Measurements from ENCODE around the gene RNF14.
A peak's percentile ranks its signal among the peaks of the same experiment; 100 is the strongest.

RNF14 gene

DNA sequence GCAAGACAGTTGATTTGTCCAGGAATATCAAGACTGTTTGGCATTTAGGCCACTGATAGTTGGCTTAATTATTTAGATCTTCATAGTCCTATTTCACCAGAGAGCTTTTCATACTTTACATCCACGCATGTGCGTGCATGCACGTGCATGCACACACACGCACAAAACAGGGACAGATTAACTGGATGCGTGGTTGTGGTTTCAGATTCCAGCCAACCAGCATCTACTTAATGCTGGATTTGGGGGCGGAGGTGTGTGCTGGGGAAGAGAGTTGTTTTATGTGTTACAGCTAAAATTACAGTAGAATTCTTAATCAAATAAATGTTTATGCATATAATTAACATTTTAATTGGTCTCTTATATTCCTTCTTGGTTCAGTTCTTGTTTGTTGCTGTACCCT lies 7.3 kb downstream of the RNF14 start:
- DNase-seq (ENCODE audit: low read depth in 2 of 2), result no peak

DNA sequence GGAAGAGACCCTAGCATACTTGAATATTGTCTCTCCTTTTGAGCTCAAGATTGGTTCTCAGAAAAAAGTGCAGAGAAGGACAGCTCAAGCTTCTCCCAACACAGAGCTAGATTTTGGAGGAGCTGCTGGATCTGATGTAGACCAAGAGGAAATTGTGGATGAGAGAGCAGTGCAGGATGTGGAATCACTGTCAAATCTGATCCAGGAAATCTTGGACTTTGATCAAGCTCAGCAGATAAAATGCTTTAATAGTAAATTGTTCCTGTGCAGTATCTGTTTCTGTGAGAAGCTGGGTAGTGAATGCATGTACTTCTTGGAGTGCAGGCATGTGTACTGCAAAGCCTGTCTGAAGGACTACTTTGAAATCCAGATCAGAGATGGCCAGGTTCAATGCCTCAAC lies 9.5 kb downstream of the RNF14 start:
- no peak for DNase-seq (ENCODE audit: low read depth in 2 of 2)

DNA sequence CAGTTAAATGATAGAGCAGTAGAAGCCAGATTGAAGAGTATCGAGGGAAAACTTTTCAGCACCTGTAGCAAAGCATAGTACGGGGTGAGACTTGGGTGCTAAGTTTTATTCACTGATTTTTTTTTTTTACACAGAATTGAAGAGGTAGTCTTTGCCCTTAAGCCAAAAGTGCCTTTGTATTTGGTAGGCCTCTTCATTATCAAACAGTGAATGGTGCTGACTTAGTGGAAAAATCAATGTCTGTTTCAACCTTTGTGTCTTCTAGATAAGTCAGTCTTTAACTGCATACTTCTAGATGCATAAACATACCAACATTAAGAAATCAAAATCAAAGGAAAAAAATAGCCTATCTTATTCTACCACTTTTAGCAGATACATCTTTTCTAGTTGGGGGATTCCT lies 13.7 kb downstream of the RNF14 start:
- DNase-seq (ENCODE audit: low read depth in 2 of 2), result no peak

DNA sequence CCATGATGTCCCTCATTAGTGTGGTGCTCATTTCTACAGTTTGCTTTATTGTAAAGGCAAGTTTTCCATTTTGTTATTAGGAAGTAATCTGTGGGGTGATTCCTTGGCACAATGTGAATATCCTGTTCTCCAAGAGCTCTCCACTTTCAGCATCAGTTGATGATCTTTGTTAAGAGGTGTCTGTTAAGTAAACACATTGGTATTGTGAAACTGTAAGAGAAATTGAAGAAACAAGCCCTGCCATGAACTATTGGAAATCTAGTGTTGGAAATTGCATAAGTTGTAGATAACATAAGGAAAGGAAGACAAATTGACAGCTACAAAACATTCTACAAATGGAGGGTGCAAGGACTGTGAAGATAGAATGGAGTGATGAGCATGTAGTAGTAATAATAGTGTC lies 17.2 kb downstream of the RNF14 start:
- no peak for DNase-seq (ENCODE audit: low read depth in 2 of 2)

DNA sequence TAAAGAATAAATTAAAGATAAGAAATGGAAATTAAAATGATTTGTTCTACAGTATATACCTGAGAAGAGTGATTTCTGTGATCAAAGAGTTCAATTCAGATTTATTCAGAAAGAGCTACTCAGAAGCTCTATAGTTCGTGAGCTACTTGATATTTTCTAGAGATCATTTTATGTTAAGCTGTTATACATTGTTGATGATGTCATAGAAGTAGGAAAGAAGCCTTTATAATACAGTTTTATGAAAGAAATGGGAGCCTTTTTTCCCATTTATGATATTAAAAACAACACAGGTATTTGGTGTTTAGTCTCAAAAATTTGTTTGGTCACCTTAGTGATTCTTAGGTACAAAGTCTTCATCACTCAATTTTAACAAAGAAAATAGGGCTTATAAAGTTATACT lies 20.8 kb downstream of the RNF14 start:
- no peak for DNase-seq (ENCODE audit: low read depth in 2 of 2)

DNA sequence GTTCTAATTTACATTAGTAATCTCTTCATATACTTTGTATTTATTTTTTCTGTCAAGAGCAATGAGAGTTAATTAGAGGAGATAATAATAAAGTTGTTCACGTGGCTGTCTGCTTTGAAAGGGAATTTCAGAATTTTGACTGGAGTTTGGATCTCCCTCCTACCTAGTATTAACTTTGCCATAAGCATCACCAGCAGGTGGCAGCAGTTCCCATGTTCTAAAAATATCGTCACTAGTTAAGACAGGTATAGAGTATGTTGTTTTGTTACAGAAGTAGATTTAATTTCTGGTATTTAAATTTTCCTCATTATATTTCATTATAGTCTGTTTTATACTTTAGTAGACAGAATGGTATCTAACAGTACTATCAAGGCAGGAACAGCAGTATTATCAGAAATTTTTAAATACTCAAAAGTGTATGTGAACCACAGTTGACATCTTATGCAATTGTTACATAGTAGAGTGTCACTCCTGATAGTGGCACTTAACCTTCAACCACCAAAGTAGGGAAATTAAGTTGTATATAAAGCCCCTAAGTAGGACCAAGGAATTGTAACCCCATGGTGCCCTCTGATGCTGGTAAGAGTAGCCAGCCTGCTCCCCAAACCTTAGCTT lies 23.6 kb downstream of the RNF14 start:
- DNase-seq (ENCODE audit: low read depth in 2 of 2), result peak; percentile 65 to 68

DNA sequence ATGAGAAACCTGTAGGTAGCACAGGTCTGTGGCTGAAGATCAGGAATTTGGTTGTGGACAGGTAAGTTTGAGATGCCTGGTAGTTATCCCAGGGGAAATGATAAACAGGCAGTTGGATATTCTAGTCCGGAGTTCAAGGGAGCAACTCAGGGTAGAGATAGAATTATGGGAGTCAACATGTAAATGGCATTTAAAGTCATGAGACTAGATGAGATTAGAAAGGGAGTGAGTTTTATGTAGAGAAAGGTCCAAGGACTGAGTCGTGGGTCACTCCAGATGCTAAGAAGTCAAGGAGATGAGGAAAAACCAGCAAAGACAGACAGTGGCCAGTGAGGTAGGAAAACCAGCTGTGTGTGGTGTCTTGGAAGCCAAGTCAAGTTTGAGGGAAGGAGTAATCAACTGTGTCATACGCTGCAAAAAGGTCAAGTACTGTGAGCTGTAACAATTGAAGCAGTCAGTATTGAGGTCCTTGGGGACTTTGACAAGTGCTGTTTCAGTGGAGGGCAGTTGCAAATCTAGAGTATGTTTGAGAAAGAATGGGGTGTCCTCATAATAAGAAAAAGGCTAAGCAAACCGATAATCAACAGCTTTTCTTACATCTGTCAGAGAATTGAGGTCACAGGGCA lies 25.7 kb downstream of the RNF14 start:
- no peak for DNase-seq (ENCODE audit: low read depth in 2 of 2)

DNA sequence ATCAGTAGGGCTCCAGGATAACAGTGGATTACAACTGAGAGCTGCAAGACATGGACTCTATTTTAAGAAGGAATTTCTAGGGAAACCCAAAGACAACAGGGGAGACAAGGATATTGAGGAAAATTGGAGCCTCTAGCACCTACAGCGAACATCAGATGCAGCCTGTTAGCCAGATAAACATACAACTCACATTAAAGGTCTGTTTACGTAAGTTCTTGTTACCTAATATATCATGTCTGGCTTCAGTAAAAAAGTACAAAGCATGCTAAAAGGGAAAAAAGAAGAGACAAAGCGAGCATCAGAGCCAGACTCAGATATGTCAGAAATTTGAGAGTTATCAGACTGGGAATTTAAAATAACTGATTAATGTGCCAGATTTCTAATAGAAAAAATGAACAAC lies 26.8 kb downstream of the RNF14 start:
- no peak for DNase-seq (ENCODE audit: low read depth in 2 of 2)

DNA sequence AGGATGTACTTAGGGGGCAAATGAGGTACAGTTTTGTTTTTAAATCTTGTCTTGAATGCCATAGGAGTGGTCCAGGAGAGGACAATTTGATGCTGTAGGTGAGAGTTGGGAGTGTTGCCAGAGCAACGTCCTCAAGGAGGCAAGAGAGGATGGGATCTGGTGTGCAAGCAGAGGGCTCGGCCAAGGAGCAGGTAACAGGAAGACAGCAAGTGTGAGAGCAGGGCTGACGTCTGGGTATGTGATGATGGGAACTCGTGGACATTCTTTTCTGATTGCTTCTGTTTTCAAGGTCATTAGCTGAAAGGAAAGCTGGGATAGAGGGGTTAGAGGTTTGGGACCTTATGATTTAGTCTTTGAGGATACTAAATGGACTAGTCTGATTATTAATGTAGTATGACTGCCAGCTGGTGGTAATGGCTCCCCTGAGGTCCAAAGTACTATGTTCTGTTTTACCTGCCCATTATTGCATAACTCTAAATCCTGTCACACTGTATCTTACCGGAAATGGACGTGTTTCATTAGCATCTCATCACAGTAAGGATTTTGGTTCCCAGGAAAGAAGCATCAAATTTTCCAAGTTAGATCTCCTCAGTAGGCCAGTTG lies 28.6 kb downstream of the RNF14 start:
- DNase-seq (ENCODE audit: low read depth in 2 of 2), result no peak

DNA sequence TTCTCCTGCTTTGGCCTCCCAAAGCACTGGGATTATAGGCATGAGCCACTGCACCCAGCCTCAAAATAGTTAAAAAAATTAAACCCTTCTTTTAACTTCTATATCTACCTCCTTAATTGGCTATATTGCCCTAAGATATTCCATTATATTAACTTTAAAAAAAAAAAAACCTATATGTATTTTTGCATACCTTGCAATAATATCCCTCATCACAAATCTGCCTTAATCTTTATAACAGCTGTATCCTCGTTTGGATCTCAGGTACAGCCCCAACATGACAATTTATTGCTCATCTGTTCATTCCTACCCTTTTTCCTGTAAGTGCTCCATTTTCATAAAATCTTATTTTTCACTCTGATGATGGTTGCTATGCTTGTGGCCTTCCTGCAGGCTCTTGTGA lies 31.3 kb downstream of the RNF14 start:
- DNase-seq (ENCODE audit: low read depth in 2 of 2), result no peak

DNA sequence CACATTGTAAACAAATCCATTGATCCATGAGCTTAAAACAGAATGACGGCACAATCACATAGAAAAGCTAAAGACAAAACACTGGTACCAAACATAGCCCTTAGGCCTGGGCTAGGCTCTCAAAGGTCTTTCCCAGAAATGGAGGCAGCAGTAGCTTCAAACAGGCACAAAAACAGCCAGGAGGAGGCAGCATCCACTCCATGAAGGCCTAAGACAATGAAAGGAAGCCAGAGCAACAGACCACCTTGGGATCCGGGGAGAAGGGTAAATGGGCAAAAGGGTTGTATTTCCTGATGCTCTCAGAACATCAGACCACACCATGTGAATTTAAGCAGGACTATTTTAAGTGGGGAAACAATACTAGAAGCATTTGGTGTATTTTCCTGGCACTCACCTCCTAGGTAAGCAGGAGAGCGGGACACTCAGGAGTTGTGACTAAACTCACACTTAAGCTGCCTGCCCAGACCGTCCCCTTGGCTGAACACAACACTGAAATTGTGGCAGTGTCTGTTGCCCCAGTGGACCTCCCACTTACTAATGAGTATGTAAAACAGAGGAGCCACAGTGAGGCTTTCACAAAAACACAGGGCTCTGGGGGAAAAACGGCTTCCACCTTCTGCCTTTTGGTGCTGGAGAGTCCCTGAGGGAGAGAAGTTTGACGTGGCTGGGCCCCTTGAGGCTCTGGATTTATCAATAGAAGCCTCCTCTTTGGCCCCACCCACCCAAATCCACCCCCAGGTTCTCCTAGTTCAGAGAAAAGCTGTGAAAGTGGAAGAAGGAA lies 32.0 kb downstream of the RNF14 start:
- DNase-seq (ENCODE audit: low read depth in 2 of 2), result no peak

DNA sequence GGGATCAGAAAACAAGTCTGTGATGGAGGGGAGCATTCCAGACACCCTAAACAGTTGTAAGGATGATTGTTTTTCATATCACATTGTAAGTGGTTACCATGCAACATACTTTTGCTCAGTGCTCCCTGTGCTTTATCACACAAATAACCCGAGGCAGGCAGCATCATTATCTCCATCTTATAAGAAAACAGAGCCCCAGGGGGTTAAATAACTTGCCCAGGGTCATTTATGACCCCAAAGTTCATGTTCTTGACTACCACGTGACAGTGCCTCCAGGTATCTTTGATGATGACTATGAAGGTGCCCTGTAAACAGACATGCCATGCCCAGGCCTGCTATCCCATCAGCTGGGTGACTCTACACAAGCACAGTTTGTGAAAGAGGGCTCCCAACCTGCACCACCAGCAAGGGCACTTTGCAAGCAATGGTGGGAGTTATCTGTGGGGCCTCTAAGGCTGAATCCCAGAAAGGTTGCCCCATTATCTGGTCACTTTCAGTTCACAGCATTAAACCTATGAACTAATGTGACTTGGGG lies 34.4 kb downstream of the RNF14 start:
- no peak for DNase-seq (ENCODE audit: low read depth in 2 of 2)

DNA sequence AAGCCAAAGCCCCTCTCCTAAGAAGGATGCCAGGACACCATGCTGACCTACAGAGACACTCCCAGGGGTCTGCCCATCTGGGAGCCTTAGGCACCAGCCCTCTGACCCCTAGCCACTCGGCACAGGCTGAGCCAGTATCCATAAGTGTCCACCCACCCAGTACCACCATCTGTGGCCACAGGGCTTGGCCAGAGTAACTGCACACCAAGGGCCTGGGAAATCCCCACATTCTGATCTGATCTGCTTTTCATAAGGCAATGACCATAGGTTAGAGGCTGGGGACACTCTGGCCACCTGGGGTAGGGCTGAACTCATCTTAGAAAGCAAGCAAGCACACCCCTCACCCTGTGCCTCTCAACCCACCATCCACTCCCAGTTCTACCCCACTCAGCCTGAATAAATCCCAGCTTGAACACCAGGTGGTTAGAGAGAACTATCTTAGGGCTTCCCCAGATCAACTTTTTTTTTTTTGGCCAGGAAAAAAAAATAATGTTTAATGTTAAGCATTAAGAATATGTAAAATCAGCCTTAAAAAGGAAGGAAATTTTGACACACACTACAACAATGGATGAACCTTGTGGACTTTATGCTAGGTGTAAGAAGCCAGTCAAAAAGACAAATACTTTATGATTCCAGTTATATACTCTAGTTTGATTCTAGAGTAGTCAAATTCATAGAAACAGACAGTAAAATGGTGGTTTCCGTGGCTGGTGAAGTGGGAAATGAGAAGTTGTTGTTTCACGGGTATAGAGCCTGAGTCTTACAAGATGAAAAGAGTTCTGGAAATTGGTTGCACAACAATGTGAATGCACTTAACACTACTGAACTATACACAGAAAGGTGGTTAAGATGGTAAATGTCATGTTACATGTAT lies 37.7 kb downstream of the RNF14 start:
- DNase-seq (ENCODE audit: low read depth in 2 of 2), result no peak

DNA sequence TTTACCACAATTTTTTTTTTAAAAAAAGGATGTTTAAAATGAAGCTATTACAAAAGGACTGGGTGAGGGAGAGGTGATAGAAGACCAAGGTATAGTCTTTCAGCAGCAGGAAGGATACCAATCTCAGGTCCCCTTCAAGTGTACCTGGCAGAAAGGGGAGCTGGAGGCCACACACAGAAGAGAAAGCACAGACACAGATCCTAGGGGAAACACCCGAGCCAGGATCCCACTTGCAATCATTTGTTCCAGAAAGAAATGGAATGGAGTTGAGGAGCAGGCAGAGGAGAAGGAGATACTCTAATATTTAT lies 38.3 kb downstream of the RNF14 start:
- DNase-seq (ENCODE audit: low read depth in 2 of 2), result no peak

DNA sequence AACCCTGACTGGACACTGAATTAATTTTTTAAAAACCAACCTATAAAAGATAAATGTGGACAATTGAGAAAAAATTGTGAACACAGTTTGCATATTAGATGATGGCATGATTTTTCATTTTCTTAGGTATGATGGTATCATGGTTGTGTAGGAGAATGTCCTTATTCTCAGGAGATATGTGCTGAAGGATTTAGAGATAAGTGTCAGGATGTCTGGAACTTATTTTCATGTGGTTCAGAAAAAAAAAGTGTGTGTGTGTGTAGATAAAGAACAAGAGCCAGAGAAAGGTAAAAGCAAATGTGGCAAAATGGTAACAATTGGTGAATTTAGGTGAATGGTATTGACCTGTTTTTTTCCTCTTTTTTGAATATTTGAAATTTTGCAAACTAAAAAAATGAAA lies 39.9 kb downstream of the RNF14 start:
- DNase-seq (ENCODE audit: low read depth in 2 of 2), result no peak

DNA sequence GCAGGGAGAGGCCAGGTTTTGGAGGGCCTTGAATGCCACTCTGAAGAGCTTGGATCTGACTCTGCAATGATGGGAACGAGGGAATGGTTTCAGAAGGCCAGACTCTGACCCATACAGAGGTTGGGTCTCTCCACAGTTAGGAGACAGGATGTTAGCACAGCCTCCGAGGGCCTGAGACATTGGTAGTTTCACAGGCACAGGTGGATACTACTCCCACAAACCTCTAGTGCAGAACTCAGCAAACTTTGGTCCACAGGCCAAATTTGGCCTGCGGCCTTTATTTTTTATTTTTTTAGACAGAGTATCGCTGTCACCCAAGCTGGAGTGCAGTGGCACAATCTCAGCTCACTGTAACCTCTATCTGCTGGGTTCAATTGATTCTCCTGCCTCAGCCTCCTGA lies 41.0 kb downstream of the RNF14 start:
- DNase-seq (ENCODE audit: low read depth in 2 of 2), result no peak

DNA sequence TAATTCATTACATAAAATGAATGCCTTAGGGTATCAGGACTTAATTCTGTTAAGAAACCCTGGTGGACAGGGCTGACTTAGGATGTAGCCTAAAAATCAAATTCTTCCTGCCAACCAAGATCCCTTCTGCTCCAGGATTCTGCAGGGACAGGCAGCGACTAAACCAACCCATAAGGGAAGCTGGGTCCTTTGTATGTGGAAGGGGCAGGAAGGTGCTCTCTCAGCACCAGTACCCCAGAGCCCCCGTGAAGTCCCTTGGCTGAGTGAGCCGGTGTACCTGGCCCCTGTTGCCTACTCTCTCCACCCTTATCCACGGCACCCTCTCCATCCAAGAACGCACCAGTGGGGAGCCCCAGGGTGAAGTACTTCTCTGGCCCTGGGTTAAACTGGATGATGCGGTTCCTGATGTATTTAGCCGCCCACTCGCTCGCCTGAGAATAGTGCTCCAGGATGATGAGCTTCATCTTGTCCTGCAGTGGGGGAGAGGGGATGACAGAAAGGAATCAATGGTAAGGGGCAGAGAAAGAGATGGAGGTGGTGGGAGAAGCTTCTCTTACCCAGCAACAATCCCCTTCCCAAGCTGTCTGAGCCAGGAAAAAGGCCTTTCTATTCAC lies 42.8 kb downstream of the RNF14 start:
- DNase-seq (ENCODE audit: low read depth in 2 of 2), result no peak

DNA sequence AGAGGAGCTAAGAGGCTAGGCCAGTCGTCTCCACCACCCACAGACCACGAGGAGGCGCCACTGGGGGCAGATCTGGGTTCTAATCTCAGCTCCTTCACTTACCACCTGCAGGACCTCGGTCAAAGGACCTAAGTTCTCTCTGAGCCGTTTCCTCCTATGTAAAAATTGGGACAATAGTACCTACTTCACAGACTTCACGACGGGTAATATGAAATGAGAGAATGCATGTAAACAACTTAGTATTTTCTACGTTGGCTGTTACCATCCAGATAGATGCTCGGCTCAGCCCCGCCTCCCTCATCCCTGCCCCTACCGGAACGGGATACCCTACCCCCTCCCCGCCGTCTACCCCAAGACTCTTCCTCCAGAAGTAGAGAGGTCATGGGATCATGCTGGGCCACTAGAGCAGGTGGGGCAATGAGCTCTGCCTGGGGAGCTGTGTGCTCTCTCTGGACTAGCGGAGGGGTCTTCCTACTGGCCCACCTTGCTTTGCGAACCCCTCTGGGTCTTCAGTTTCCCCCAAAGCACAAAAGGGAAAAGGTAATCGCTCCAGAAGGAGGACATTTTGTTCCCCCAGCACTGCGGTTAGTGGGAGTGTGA lies 43.4 kb downstream of the RNF14 start:
- DNase-seq (ENCODE audit: low read depth in 2 of 2), result no peak

DNA sequence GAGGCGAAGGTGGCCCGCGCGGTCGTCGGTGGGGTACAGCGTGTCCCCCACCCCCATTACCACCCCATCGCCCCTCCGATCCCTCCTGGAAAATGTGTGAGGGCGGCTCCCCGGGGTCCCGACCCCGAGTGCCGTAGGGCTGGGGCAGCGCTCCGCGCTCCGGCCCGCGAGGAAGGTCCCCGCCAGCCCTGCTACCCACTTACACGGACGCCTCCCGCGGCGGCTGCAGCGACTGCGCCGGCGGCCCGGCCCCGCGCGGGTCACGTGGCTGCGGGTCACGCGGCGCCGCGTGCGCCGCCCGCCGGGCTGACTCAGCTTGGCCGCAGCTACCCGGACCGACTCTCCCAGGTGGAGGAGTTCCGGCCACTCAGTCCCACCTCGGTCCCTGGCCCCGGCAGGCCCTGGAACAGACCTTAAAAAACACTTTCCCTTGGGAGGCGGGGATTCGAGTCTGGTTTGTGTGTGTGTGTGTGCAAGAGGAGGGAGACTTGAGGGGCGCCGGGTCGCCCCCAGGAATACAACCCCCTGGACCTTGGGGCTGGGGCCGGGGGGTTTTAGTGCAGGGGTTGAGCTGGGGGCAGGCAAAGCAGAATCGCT lies 44.0 kb downstream of the RNF14 start, which contains the start of gene GNPDA1:
Gene GNPDA1, minus strand, starts transcription at position 236 of the 597 bp plus-strand sequence. CDS start 992 bp downstream, outside the sequence.
- DNase-seq (ENCODE audit: low read depth in 2 of 2), result peak; percentile 44 to 45

All from stimulated activated CD8-positive, alpha-beta memory T cell treated with anti-CD3 and anti-CD28 coated beads, Interleukin-2, amount 100 ng/mL, for 1 hour (primary cell).